HG02623 (cell line): Measurements from ENCODE around the gene SUSD6.
"Not testable (repeated sequence)": the region's sequence is repeated elsewhere in the genome, so short reads cannot be mapped to it uniquely, and the experiment has no call there.

Experiments used
- ATAC-seq: cut with Tn5 transposase; IDR thresholded peaks from one replicate; pipeline ENCODE4 v1.9.1; 2021; ENCODE audit warnings: moderate library complexity; ENCODE audit not compliant: unreplicated experiment

SUSD6 gene

DNA sequence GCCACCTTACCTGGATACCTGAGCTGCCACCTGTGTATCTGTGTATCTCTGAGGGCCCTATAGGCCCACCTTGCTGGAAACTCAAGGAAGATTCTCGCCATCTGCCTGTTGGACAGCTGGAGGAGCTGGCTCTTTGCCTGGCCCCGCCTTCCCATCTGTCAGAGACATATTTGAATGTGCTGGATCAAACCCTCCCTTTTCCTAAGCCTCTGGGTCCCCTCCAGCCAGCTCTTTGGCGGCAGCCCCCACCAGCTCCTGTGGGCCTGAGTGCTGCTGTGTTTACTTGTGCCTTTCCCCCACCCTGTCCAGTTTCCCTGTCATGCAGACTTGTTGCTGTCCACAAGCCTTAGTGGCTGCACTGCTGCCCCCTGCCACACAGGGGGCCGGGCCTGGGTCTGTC, 99.7 kb downstream of the SUSD6 start:
- ATAC-seq, result no peak

GRCh38 chr14:69711477-69711876, 100.1 kb downstream of the SUSD6 start:
- no peak for ATAC-seq

DNA sequence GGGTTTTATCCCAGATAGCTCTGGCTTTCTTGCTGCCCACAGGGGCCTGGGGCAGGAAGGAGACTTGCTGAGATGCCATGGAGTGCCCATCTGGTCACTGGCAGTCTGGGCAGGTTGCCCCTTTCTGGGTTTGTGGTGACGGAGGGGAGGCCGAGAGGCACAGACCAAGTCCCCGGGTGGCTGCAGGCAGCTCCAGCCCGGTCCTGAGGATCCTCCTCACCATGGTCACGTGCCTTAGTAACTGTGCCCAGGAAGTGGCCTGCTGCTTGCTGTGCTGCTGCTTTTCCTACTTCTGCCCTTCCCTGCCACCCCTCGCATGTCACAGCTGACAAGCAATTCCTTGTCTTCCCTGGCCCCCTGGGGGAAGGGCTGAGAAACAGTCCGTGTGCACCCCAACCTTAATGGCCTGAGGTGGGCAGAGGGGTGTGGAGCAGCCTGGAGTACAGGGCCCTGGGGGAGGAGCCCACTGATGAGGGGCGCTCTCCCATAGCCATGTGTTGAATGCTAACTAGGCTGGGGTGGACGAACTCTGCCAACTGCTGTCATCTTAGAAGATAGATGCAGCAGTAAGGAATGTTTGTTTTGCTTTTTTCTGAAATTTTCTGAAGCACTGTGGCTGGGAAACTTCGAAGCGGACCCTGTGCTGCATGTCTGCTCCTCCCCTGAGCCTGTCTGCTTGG, 100.6 kb downstream of the SUSD6 start:
- no peak for ATAC-seq

GRCh38 chr14:69712599-69713088, 101.2 kb downstream of the SUSD6 start:
- ATAC-seq, result no peak

GRCh38 chr14:69713209-69713781, 101.9 kb downstream of the SUSD6 start:
- no peak for ATAC-seq

DNA sequence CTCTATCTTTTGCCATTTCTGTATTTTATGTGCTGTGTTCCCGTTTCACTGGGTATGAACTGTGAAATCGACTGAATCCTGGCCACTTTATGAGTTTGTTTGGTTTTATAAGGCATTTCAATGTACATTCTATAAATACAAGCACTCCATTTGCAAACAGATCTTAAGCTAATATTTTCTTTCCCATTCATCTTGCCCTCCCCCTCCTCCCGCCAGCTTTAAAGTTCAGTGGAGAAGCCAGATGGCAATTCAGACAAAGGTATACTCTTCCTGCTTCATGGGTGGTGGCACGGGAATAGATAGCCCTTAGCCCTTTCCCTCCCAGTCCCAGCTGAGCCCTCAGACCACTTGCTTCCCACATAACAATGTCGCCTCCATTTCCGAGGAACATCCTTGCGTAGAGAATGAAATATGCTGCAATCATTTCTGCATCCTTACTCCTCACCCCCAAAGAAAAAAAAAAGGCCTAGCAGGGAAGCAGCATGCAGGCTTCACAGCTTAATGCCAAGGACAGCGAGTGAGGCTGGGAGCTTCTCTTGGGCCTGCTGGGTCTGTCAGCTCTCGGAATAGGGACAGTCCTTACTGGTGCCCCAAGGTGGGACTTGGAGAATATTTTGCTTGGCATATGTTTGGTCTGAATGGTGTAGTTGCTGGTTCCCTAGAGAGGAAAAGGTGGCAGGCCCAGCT, 102.7 kb downstream of the SUSD6 start:
- no peak for ATAC-seq

GRCh38 chr14:69715725-69716477, 104.5 kb downstream of the SUSD6 start:
- no peak for ATAC-seq

- no peak for ATAC-seq
Measured at GRCh38 chr14:69716478-69717187, 105.2 kb downstream of the SUSD6 start.

DNA sequence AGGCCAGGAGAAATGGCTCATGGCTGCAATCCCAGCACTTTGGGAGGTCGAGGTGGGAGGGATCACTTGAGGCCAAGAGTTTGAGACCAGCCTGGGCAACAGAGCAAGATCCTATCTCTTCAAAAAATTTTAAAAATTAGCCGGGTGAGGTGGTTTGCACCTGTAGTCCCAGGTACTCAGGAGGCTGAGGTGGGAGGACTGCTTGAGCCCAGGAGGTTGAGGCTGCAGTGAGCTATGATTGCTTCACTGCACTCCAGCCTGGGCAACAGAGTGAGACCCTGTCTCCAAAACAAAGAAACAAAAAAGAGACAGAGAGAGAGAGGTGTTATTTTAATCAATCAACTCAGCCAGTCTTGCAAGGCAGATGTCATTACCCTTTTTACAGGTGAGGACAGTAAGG, 107.2 kb downstream of the SUSD6 start:
- ATAC-seq, result not testable (repeated sequence)

DNA sequence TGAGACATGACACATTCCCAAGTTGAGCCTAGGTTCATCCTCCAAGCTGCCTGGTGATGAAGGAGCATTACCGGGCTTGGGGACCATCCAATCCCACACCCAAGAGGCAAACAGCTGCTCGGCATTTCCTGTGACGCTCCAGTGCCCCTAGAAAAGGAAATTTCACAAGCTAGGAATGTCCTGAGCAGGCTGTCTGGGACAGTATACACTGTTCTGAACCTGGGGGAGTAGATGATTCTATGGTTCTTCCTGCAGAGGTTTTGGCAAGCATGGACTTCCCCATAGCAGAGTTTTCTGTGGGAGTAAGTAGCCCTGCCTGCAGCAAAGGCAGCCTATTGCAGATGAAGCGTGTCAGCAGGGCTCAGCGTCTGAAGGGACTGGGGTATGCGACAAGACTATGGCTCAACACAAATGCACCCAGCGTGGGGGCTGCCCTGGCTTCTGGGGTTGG, 108.1 kb downstream of the SUSD6 start:
- no peak for ATAC-seq

- ATAC-seq, result no peak
Measured at GRCh38 chr14:69720912-69721311, 109.5 kb downstream of the SUSD6 start.

GRCh38 chr14:69726761-69727511, 115.5 kb downstream of the SUSD6 start:
- ATAC-seq, result peak; percentile 90

- no peak for ATAC-seq
Measured at GRCh38 chr14:69727860-69728259, 116.5 kb downstream of the SUSD6 start.

DNA sequence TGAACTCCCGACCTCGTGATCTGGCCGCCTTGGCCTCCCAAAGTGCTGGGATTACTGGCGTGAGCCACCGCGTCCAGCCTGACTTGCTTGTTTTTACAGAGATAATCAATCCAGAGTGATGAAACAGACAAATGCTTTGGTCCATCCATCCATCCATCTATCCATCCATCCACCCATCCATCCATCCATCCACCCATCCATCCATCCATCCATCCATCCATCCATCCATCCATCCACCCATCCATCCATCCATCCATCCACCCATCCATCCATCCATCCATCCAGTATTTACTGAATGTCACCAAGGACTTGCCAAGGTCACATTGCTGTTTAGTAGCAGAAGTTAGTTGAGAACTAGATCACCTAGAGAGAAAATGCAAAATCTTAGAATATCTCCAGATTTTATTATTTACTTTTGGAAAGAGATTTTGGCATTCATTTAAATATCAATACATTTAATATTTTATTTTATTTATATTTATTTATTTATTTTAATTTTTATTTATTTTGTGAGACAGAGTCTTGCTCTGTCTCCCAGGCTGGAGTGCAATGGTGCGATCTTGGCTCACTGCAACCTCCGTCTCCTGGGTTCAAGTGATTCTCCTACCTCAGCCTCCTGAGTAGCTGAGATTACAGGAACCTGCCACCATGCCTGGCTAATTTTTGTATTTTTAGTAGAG, 120.7 kb downstream of the SUSD6 start:
- not testable (repeated sequence) for ATAC-seq

DNA sequence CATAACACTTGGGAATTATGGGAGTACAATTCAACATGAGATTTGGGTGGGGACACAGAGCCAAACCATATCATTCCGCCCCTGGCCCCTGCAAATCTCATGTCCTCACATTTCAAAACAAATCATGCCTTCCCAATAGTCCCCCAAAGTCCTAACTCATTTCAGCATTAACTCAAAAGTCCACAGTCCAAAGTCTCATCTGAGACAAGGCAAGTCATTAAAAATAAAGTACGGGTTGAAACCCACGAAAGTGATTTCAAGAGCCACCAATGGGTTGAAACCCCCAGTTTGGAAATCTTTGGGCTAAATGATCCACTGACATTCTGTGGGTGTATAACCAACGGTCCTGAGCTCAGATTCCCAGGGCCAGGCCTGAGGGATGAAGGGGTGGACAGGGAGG, 125.0 kb downstream of the SUSD6 start:
- ATAC-seq, result not testable (repeated sequence)

DNA sequence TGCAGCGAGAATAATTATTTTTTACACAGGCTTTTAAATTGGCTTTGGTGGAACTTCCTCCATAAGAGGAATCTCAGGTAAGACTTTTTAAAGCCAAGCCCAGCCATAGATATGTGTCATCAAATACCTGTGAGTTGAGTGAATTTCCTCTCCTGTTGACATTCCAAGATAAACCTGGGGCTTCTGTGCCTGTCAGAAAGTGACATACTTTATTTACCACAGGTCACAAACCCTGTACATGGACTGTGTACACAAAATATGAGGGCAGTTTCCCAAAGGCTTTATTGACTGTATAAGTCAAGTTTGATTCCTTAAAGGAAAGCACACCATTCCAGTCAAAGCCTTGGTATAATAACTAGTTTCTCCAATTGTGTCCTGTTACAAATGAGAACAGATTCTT, 129.7 kb downstream of the SUSD6 start:
- ATAC-seq, result no peak

- no peak for ATAC-seq
Measured at GRCh38 chr14:69749956-69750355, 138.6 kb downstream of the SUSD6 start.

DNA sequence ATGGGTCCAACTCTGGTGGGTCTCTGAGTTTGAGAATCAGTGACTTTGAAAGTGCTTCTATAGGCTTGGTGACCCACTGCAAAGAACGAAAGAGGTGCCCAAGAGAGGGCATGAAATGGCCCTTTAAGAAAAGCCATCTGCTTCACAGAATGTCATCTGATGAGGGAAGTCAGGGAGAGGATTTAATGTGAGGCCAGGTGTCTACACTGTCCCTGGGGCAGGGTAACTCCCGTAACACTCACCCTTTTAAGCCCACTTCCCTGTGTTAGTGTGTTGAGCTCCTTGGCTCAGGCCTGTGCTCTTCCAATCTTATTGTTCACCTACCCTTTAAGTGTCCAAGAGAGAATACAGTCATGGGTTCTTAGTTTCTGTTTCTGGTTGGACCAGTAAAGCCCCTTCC, 139.1 kb downstream of the SUSD6 start:
- ATAC-seq, result no peak

- no peak for ATAC-seq
Measured at GRCh38 chr14:69752773-69753172, 141.4 kb downstream of the SUSD6 start.
